H1 (cell line): Measurements from ENCODE around the gene ELP6. TPM values are rescaled to one million over a fixed set of nuclear protein-coding genes. Genes with fewer than 3 reads are reported as not detected.
"Not testable (repeated sequence)": the region's sequence is repeated elsewhere in the genome, so short reads cannot be mapped to it uniquely, and the experiment has no call there.

Experiments
- CTCF ChIA-PET: fragments of 300-600 bp; sonication (Branson Sonifier 250); formaldehyde crosslinking; loops from one replicate; lab custom pipeline; 2021; ENCODE audit not compliant: partially characterized antibody; lab: Charles Lee
- POLR2A ChIA-PET: fragments of 300-600 bp; sonication (Branson Sonifier 250); formaldehyde crosslinking; loops from one replicate; lab custom pipeline; 2021; ENCODE audit warnings: inconsistent platforms; ENCODE audit not compliant: partially characterized antibody; lab: Charles Lee
- DNase-seq, 2 experiments: peaks; one replicate each; pipeline versions ENCODE4 v3.0.0 to v3.0.0-alpha.2; 2010 to 2022; ENCODE audit warnings: low spot score in 2 of 2, low read depth in 1 of 2, mixed read lengths in 1 of 2
- FAIRE-seq: peaks from 2 replicates; lab custom pipeline; 2011; peaks lifted over from hg19 to GRCh38; lab: Jason Lieb, UNC
- H2AFZ ChIP-seq: 2 replicates; pipeline ENCODE4 v1.8.1; 2012; ENCODE audit warnings: low read length, inconsistent platforms
- H2AK5ac ChIP-seq: 2 replicates; pipeline ENCODE4 v1.6.1; 2013; ENCODE audit warnings: low read depth, low read length
- H2BK120ac ChIP-seq: replicated peaks from 2 replicates; pipeline ENCODE3; 2013; ENCODE audit warnings: low read depth, low read length, inconsistent platforms
- H2BK12ac ChIP-seq: 2 replicates; pipeline ENCODE4 v1.6.1; 2013; ENCODE audit warnings: low read depth, low read length
- H2BK15ac ChIP-seq: 2 replicates; pipeline ENCODE4 v1.6.1; 2013; ENCODE audit warnings: low read length
- H2BK20ac ChIP-seq: 2 replicates; pipeline ENCODE4 v1.6.1; 2013; ENCODE audit warnings: low read length
- H2BK5ac ChIP-seq: 2 replicates; pipeline ENCODE4 v1.6.1; 2013; ENCODE audit warnings: low read depth, low read length
- H3K14ac ChIP-seq: 2 replicates; pipeline ENCODE4 v1.6.1; 2013; ENCODE audit warnings: inconsistent platforms; ENCODE audit not compliant: insufficient read length
- H3K18ac ChIP-seq: 2 replicates; pipeline ENCODE4 v1.6.1; 2013; ENCODE audit warnings: low read length; ENCODE audit errors: extremely low read depth
- H3K23ac ChIP-seq: 2 replicates; pipeline ENCODE4 v1.6.1; 2013; ENCODE audit warnings: inconsistent platforms; ENCODE audit not compliant: insufficient read length
- H3K23me2 ChIP-seq: 2 replicates; pipeline ENCODE4 v1.6.1; 2013; ENCODE audit warnings: low read depth, low read length
- H3K27ac ChIP-seq: 2 replicates; pipeline ENCODE4 v1.6.1; 2011; ENCODE audit warnings: low read depth, low read length, inconsistent platforms
- H3K27me3 ChIP-seq, 4 experiments: replicated peaks in 1 of 4; 1 replicate in 1 of 4; 2 replicates in 3 of 4; pipeline versions ENCODE4 v1.6.1 to v1.8.1; 2011 to 2013; ENCODE audit warnings: low read length in 3 of 4, mild to moderate bottlenecking in 3 of 4, inconsistent platforms in 2 of 4, mixed read lengths in 2 of 4, moderate library complexity in 1 of 4; ENCODE audit not compliant: control insufficient read depth in 3 of 4, insufficient read depth in 3 of 4; ENCODE audit errors: extremely low read depth in 1 of 4
- H3K36me3 ChIP-seq, 4 experiments: 2 replicates each; pipeline versions ENCODE4 v1.6.1 to v1.8.1; 2011 to 2013; ENCODE audit warnings: mild to moderate bottlenecking in 4 of 4, low read length in 3 of 4, moderate library complexity in 2 of 4, control low read depth in 1 of 4, inconsistent platforms in 1 of 4; ENCODE audit not compliant: insufficient read depth in 4 of 4, control insufficient read depth in 2 of 4
- H3K4ac ChIP-seq: replicated peaks from 2 replicates; pipeline ENCODE3; 2013; ENCODE audit warnings: low read length, low read depth, mixed read lengths, inconsistent platforms; ENCODE audit not compliant: insufficient read length
- H3K4me1 ChIP-seq, 4 experiments: replicated peaks in 1 of 4; 1 replicate in 1 of 4; 2 replicates in 3 of 4; pipeline versions ENCODE4 v1.6.1 to v1.8.1; 2011 to 2013; ENCODE audit warnings: low read length in 3 of 4, inconsistent platforms in 2 of 4, mixed read lengths in 1 of 4; ENCODE audit not compliant: insufficient read depth in 4 of 4, control insufficient read depth in 3 of 4
- H3K4me2 ChIP-seq, 2 experiments: 2 replicates each; pipeline versions ENCODE4 v1.6.1 to v1.8.1; 2011 to 2013; ENCODE audit warnings: low read depth in 2 of 2, low read length in 2 of 2, control low read depth in 1 of 2, inconsistent platforms in 1 of 2, mild to moderate bottlenecking in 1 of 2; ENCODE audit not compliant: insufficient read depth in 1 of 2
- H3K4me3 ChIP-seq, 4 experiments: fragments of 200-600, 300-600 bp in 1 of 4; sonication (generic), shearing (Covaris generic), sonication (Bioruptor Twin) in 1 of 4; 2 replicates each; pipeline versions ENCODE4 v1.5.1 to v1.8.1; 2011 to 2016; ENCODE audit warnings: low read length in 4 of 4, low read depth in 3 of 4, control low read depth in 2 of 4, inconsistent platforms in 2 of 4, mild to moderate bottlenecking in 2 of 4, mixed read lengths in 1 of 4, moderate library complexity in 1 of 4; ENCODE audit not compliant: insufficient read depth in 2 of 4; ENCODE audit errors: extremely low read depth in 1 of 4
- H3K56ac ChIP-seq: replicated peaks from 2 replicates; pipeline ENCODE3; 2013; ENCODE audit warnings: low read depth, mild to moderate bottlenecking, mixed read lengths, low read length, inconsistent platforms; ENCODE audit not compliant: insufficient read length
- H3K79me1 ChIP-seq: 2 replicates; pipeline ENCODE4 v1.6.1; 2013; ENCODE audit warnings: low read depth, low read length, control low read depth
- H3K79me2 ChIP-seq, 2 experiments: 2 replicates each; pipeline versions ENCODE4 v1.6.1 to v1.8.1; 2012 to 2013; ENCODE audit warnings: low read length in 2 of 2, mild to moderate bottlenecking in 2 of 2, inconsistent platforms in 1 of 2; ENCODE audit not compliant: insufficient read depth in 2 of 2, control insufficient read depth in 1 of 2
- H3K9ac ChIP-seq, 4 experiments: replicated peaks in 1 of 4; 1 replicate in 1 of 4; 2 replicates in 3 of 4; pipeline versions ENCODE4 v1.6.1 to v1.8.1; 2011 to 2013; ENCODE audit warnings: low read depth in 3 of 4, low read length in 3 of 4, control low read depth in 2 of 4, mild to moderate bottlenecking in 2 of 4, moderate library complexity in 2 of 4, inconsistent platforms in 1 of 4; ENCODE audit errors: extremely low read depth in 1 of 4
- H3K9me3 ChIP-seq, 2 experiments: 2 replicates each; pipeline versions ENCODE4 v1.6.1 to v1.8.1; 2012 to 2013; ENCODE audit warnings: mild to moderate bottlenecking in 2 of 2, moderate library complexity in 2 of 2, control low read depth in 1 of 2, inconsistent platforms in 1 of 2, low read depth in 1 of 2, low read length in 1 of 2, mixed read lengths in 1 of 2; ENCODE audit not compliant: insufficient read depth in 2 of 2
- H4K20me1 ChIP-seq, 2 experiments: replicated peaks in 1 of 2; 2 replicates each; pipeline versions ENCODE3 to v1.8.1; 2011 to 2013; ENCODE audit warnings: inconsistent platforms in 2 of 2, low read length in 2 of 2, mild to moderate bottlenecking in 1 of 2; ENCODE audit not compliant: insufficient read depth in 2 of 2, control insufficient read depth in 1 of 2
- H4K5ac ChIP-seq: 2 replicates; pipeline ENCODE4 v1.6.1; 2013; ENCODE audit warnings: low read length, low read depth, mixed read lengths, inconsistent platforms; ENCODE audit not compliant: insufficient read length
- H4K8ac ChIP-seq: 2 replicates; pipeline ENCODE4 v1.8.0; 2013; ENCODE audit warnings: mild to moderate bottlenecking, moderate library complexity, low read length, inconsistent platforms; ENCODE audit not compliant: insufficient read depth; ENCODE audit errors: extremely low read depth
- H4K91ac ChIP-seq: replicated peaks from 2 replicates; pipeline ENCODE3; 2013; ENCODE audit warnings: low read length, mixed read lengths, inconsistent platforms; ENCODE audit not compliant: insufficient read length
- WGBS, 2 experiments: shearing (Covaris generic) in 1 of 2; methylation state at CpG; one replicate each; pipeline versions ENCODE4 v1.1.6 to v1.1.7; 2013 to 2015; ENCODE audit warnings: low lambda C conversion rate in 2 of 2, mixed read lengths in 2 of 2, inconsistent platforms in 1 of 2, low coverage in 1 of 2, missing lambda C conversion rate in 1 of 2; ENCODE audit not compliant: insufficient replicate concordance in 2 of 2, insufficient coverage in 1 of 2, insufficient read length in 1 of 2; ENCODE audit errors: extremely low coverage in 1 of 2, missing lambda C conversion rate in 1 of 2; 5-methylcytosine and 5-hydroxymethylcytosine counted together
- polyA plus RNA-seq, 7 experiments: library from polyadenylated mRNA; depleted of rRNA in 3 of 7; stranded (reverse) in 5 of 7; unstranded in 2 of 7; fragments of >200 nt in 5 of 7; fragments of 200-250 nt in 2 of 7; gene quantifications; 1 replicate in 5 of 7; 2 replicates in 1 of 7; 4 replicates in 1 of 7; pipeline versions ENCODE4 v1.2.1 to v1.2.3, GENCODE V29; 2011 to 2013; ENCODE audit warnings: missing spikeins in 2 of 7, mixed read lengths in 2 of 7
- total RNA-seq: library from RNA; stranded (reverse); fragmentation: NEBNext Ultra II Directional; extraction: Animal tissue kit (Norgen Biotek cat#: 25700); gene quantifications from 2 replicates; pipeline ENCODE4 v1.2.1, GENCODE V29; 2021

ELP6 gene
- total and polyA plus RNA-seq, 2 of the 8 experiments (the other 6 are each of a cell fraction or from before 2014, with no cell fraction given): 51.1 to 78.7 TPM

DNA sequence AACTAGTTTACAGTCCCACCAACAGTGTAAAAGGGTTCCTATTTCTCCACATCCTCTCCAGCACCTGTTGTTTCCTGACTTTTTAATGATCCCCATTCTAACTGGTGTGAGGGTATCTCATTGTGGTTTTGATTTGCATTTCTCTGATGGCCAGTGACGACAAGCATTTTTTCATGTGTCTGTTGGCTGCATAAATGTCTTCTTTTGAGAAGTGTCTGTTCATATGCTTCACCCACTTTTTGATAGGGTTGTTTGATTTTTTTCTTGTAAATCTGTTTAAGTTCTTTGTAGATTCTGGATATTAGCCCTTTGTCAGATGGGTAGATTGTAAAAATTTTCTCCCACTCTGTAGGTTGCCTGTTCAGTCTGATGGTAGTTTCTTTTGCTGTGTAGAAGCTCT, 45.2 kb downstream of the ELP6 start:
- H4K20me1 ChIP-seq, H3K18ac ChIP-seq, H3K23me2 ChIP-seq, H3K14ac ChIP-seq, H2BK5ac ChIP-seq, DNase-seq, H3K23ac ChIP-seq, H3K4me2 ChIP-seq, H3K4me1 ChIP-seq, H4K8ac ChIP-seq, H3K4me3 ChIP-seq, H2AFZ ChIP-seq, H3K4ac ChIP-seq, POLR2A ChIA-PET, H3K56ac ChIP-seq, H3K27ac ChIP-seq, H3K9ac ChIP-seq, H3K36me3 ChIP-seq, FAIRE-seq, H3K27me3 ChIP-seq, H2BK120ac ChIP-seq, H2BK20ac ChIP-seq, H3K9me3 ChIP-seq, H3K79me1 ChIP-seq, H2BK15ac ChIP-seq, H4K5ac ChIP-seq, H2AK5ac ChIP-seq, H4K91ac ChIP-seq, H2BK12ac ChIP-seq: not testable (repeated sequence)
- CTCF ChIA-PET: interaction anchor here (1.6 kb wide), 1 partner anchor 47 kb away, joined by 5 read pairs; no protein-coding TSS in a partner anchor
- H3K79me2 ChIP-seq: peaks cover 4 to 84% of the 10 kb centered on the region in 2 experiments
- WGBS, 2 experiments: 81% methylated on average over 1 of the region's 1 CpG; no CpG with 5 or more reads in 1 of the 2 experiments
